ENCODE data around the gene EXOSC10.
"Not testable (repeated sequence)": the region's sequence is repeated elsewhere in the genome, so short reads cannot be mapped to it uniquely, and the experiment has no call there.

EXOSC10 gene

DNA sequence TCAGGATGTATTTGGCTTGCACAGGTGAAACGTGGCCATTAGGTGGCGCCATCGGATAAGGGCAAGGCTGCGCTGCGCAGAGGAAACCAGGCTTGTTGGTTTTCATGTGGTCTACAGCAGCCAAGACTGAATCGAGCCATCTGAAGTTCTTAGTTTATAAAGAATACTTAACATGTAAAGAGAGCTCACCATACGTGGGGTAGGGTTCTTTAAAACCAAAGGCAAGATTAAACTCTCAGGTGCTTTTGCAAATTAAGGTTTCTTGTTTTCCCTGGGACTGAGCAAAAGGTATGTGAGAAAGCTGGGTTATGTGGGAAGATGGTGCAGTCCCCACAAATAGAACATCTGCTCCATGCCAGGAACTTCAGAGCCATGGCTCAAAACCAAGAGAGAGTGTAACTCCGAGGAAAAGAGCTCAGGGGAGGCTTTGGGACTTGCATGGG, 61.9 kb downstream of the EXOSC10 start:
- 2% methylated on average over 7 of the region's 8 CpGs for WGBS (ENCODE audit: insufficient coverage)
- H3K36me3 ChIP-seq (ENCODE audit: control insufficient read depth in 4 of 4, insufficient read depth in 4 of 4, low read length in 3 of 4): no peaks in the 10 kb centered on the region
- no peak overlapping the region for H3K27ac ChIP-seq (ENCODE audit: insufficient read depth in 1 of 2, low read depth in 1 of 2, low read length in 2 of 2, poor library complexity in 1 of 2, severe bottlenecking in 2 of 2)
- ChIA-PET CTCF (interaction anchor here (0.6 to 2.7 kb wide), 36 partner anchors 8 to 687 kb away, joined by 3 to 26 read pairs (median 4); no protein-coding TSS in a partner anchor), POLR2A (interaction anchor here (0.6 to 1.5 kb wide), 2 partner anchors 17 to 99 kb away, joined by 3 read pairs; no protein-coding TSS in a partner anchor)
- H3K4me3 ChIP-seq (ENCODE audit: control insufficient read depth in 1 of 7, extremely low read depth in 1 of 7, insufficient read depth in 4 of 7, low read depth in 2 of 7, low read length in 6 of 7): no peak overlapping the region
- DNase-seq: peak; percentile 86 to 95 (median 90)
- peaks cover 0 to 2% (median 0%) of the 10 kb centered on the region in 4 experiments for H3K4me1 ChIP-seq (ENCODE audit: control extremely low read depth in 1 of 4, control insufficient read depth in 4 of 4, insufficient read depth in 4 of 4, low read length in 3 of 4)
- H3K27me3 ChIP-seq (replicated peaks in 2 of 5; ENCODE audit: control insufficient read depth in 4 of 5, insufficient read depth in 5 of 5, low read length in 4 of 5): peaks cover 0 to 3% (median 0%) of the 10 kb centered on the region in 5 experiments
- H3K9me3 ChIP-seq (ENCODE audit: control extremely low read depth in 1 of 5, control insufficient read depth in 4 of 5, insufficient read depth in 2 of 5, low read depth in 1 of 5, low read length in 4 of 5): no peaks in the 10 kb centered on the region

DNA sequence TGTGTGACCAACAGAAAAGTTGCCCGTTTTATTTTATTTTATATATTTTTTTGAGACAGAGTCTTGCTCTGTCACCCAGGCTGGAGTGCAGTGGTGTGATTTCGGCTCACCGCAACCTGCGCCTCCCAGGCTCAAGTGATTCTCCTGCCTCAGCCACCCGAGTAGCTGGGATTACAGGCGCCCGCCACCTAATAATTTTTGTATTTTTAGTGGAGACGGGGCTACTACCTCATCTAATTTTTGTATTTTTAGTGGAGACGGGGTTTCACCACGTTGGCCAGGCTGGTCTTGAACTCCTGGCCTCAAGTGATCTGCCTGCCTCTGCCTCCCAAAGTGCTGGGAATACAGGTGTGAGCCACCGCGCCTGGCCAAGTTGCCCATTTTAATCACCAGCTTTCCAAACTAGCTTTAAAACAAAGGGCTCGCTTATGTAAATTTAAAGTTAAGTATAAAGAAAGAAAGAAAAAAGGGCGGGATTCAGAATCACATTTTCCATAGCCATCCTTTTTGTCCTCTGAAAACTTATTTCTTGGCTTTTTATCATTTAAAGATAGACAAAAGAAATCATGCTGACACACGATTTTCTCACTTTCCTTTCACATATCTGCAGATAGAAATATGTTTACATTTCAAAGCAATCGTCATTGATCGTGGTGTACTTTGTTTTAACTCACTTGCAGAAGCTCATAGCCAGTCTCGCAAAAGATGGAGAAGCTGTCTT, 62.5 kb downstream of the EXOSC10 start:
- not testable (repeated sequence) for H3K27ac ChIP-seq (ENCODE audit: insufficient read depth in 1 of 2, low read depth in 1 of 2, low read length in 2 of 2, poor library complexity in 1 of 2, severe bottlenecking in 2 of 2); DNase-seq; H3K4me1 ChIP-seq (ENCODE audit: control extremely low read depth in 1 of 4, control insufficient read depth in 4 of 4, insufficient read depth in 4 of 4, low read length in 3 of 4); H3K36me3 ChIP-seq (ENCODE audit: control insufficient read depth in 4 of 4, insufficient read depth in 4 of 4, low read length in 3 of 4); H3K4me3 ChIP-seq (ENCODE audit: control insufficient read depth in 1 of 7, extremely low read depth in 1 of 7, insufficient read depth in 4 of 7, low read depth in 2 of 7, low read length in 6 of 7); H3K9me3 ChIP-seq (ENCODE audit: control extremely low read depth in 1 of 5, control insufficient read depth in 4 of 5, insufficient read depth in 2 of 5, low read depth in 1 of 5, low read length in 4 of 5); H3K27me3 ChIP-seq (replicated peaks in 2 of 5; ENCODE audit: control insufficient read depth in 4 of 5, insufficient read depth in 5 of 5, low read length in 4 of 5)
- POLR2A ChIA-PET: interaction anchor here (0.6 to 1.5 kb wide), 2 partner anchors 16 to 100 kb away, joined by 3 read pairs; no protein-coding TSS in a partner anchor
- CTCF ChIA-PET: interaction anchor here (0.6 to 2.7 kb wide), 30 partner anchors 9 to 612 kb away, joined by 3 to 26 read pairs (median 4); no protein-coding TSS in a partner anchor
- WGBS (ENCODE audit: insufficient coverage): 72% methylated on average over 12 of the region's 18 CpGs

DNA sequence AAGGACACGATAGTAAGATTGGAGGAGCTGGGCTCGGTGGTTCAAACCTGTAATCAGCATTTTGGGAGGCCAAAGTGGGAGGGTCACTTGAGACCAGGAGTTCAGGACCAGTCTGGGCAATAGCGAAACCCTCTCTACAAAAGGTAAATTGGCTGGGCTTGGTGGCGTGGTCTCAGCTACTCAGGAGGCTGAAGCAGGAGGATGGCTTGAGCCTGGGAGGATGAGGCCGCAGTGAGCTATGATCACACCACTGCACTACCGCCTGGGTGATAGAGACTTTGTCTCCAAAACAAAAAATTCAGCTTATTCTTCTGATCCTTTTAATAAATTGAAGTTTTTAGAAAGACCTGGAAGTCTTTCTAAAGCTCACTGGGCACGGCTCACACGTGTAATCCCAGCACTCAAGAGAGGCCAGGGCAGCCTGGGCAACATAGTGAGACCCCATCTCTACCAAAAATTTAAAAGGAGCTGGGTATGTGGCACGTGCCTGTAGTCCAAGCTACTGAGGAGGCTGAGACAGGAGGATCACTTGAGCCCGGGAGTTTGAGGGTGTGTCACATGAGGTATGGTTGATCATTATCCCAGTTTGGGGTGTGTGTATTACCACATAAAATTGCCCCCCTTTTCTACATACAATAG, 67.9 kb downstream of the EXOSC10 start:
- no peaks in the 10 kb centered on the region for H3K9me3 ChIP-seq (ENCODE audit: control extremely low read depth in 1 of 5, control insufficient read depth in 4 of 5, insufficient read depth in 2 of 5, low read depth in 1 of 5, low read length in 4 of 5)
- 100% methylated on average over 4 of the region's 10 CpGs for WGBS (ENCODE audit: insufficient coverage)
- CTCF ChIA-PET: interaction anchor here (0.9 to 1.8 kb wide), 3 partner anchors 11 to 25 kb away, joined by 3 to 4 read pairs (median 4); no protein-coding TSS in a partner anchor
- H3K36me3 ChIP-seq (ENCODE audit: control insufficient read depth in 4 of 4, insufficient read depth in 4 of 4, low read length in 3 of 4): peaks cover 3 to 19% (median 8%) of the 10 kb centered on the region in 4 experiments
- POLR2A ChIA-PET: no interaction called here
- no peak for DNase-seq
- no peak overlapping the region for H3K4me3 ChIP-seq (ENCODE audit: control insufficient read depth in 1 of 7, extremely low read depth in 1 of 7, insufficient read depth in 4 of 7, low read depth in 2 of 7, low read length in 6 of 7)
- H3K27me3 ChIP-seq (replicated peaks in 2 of 5; ENCODE audit: control insufficient read depth in 4 of 5, insufficient read depth in 5 of 5, low read length in 4 of 5): no peaks in the 10 kb centered on the region
- no peaks in the 10 kb centered on the region for H3K4me1 ChIP-seq (ENCODE audit: control extremely low read depth in 1 of 4, control insufficient read depth in 4 of 4, insufficient read depth in 4 of 4, low read length in 3 of 4)
- H3K27ac ChIP-seq (ENCODE audit: insufficient read depth in 1 of 2, low read depth in 1 of 2, low read length in 2 of 2, poor library complexity in 1 of 2, severe bottlenecking in 2 of 2): no peak overlapping the region

DNA sequence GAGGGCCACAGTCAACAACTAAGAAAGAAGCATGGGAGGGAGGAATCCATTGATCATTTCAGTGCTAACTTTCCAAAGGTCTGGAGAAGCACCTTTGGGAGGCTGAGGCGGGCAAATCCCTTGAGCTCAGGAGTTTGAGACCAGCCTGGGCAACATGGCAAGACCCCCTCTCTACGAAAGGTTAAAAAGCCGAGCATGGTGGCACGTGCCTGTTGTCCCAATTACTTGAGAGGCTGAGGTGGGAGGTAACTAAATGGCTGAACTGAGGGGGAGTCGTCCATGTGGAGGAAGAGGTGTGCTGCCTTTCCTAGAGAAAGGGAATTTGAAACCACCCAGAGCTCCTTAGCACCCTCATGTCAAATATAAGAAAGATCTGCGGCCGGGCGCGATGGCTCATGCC, 68.8 kb downstream of the EXOSC10 start:
- ChIA-PET CTCF (interaction anchor here (1.1 to 1.8 kb wide), 2 partner anchors 10 to 23 kb away, joined by 3 to 4 read pairs; no protein-coding TSS in a partner anchor), POLR2A (no interaction called here)

DNA sequence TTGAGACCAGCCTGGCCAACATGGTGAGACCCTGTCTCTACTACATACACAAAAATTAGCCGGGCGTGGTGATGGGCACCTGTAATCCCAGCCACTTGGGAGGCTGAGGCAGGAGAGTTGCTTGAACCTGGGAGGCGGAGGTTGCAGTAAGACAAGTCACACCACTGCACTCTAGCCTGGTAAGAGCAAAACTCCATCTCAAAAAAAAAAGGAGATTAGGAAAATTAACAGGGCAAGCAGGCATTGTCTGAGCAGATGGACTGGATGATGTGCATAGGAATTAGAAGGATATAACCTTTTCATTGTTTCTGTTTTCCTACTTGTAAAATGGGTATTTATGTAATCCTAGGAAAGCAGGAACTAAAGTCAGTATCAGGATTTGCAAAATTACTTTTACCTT, 71.7 kb downstream of the EXOSC10 start:
- DNase-seq: no peak
- H3K4me3 ChIP-seq (ENCODE audit: control insufficient read depth in 1 of 7, extremely low read depth in 1 of 7, insufficient read depth in 4 of 7, low read depth in 2 of 7, low read length in 6 of 7): no peak overlapping the region
- WGBS (ENCODE audit: insufficient coverage): 100% methylated on average over 1 of the region's 3 CpGs
- POLR2A ChIA-PET: interaction anchor here (0.7 to 0.9 kb wide), 2 partner anchors 59 to 157 kb away, joined by 5 to 7 read pairs; no protein-coding TSS in a partner anchor
- no peaks in the 10 kb centered on the region for H3K27me3 ChIP-seq (replicated peaks in 2 of 5; ENCODE audit: control insufficient read depth in 4 of 5, insufficient read depth in 5 of 5, low read length in 4 of 5)
- CTCF ChIA-PET: no interaction called here
- H3K4me1 ChIP-seq (ENCODE audit: control extremely low read depth in 1 of 4, control insufficient read depth in 4 of 4, insufficient read depth in 4 of 4, low read length in 3 of 4): no peaks in the 10 kb centered on the region
- no peak overlapping the region for H3K27ac ChIP-seq (ENCODE audit: insufficient read depth in 1 of 2, low read depth in 1 of 2, low read length in 2 of 2, poor library complexity in 1 of 2, severe bottlenecking in 2 of 2)
- peaks cover 16 to 54% (median 34%) of the 10 kb centered on the region in 4 experiments for H3K36me3 ChIP-seq (ENCODE audit: control insufficient read depth in 4 of 4, insufficient read depth in 4 of 4, low read length in 3 of 4)
- no peaks in the 10 kb centered on the region for H3K9me3 ChIP-seq (ENCODE audit: control extremely low read depth in 1 of 5, control insufficient read depth in 4 of 5, insufficient read depth in 2 of 5, low read depth in 1 of 5, low read length in 4 of 5)

More for the DNA sequence above, 68.8 kb downstream of the EXOSC10 start:
- WGBS (ENCODE audit: insufficient coverage): 92% methylated on average over 6 of the region's 9 CpGs
- Histone ChIP-seq H3K9me3 (ENCODE audit: control extremely low read depth in 1 of 5, control insufficient read depth in 4 of 5, insufficient read depth in 2 of 5, low read depth in 1 of 5, low read length in 4 of 5) (no peaks in the 10 kb centered on the region), H3K27me3 (replicated peaks in 2 of 5; ENCODE audit: control insufficient read depth in 4 of 5, insufficient read depth in 5 of 5, low read length in 4 of 5) (no peaks in the 10 kb centered on the region), H3K27ac (ENCODE audit: insufficient read depth in 1 of 2, low read depth in 1 of 2, low read length in 2 of 2, poor library complexity in 1 of 2, severe bottlenecking in 2 of 2) (no peak overlapping the region), H3K4me1 (ENCODE audit: control extremely low read depth in 1 of 4, control insufficient read depth in 4 of 4, insufficient read depth in 4 of 4, low read length in 3 of 4) (no peaks in the 10 kb centered on the region), H3K36me3 (ENCODE audit: control insufficient read depth in 4 of 4, insufficient read depth in 4 of 4, low read length in 3 of 4) (peaks cover 6 to 28% (median 13%) of the 10 kb centered on the region in 4 experiments), H3K4me3 (ENCODE audit: control insufficient read depth in 1 of 7, extremely low read depth in 1 of 7, insufficient read depth in 4 of 7, low read depth in 2 of 7, low read length in 6 of 7) (no peak overlapping the region)
- DNase-seq: no peak

DNA sequence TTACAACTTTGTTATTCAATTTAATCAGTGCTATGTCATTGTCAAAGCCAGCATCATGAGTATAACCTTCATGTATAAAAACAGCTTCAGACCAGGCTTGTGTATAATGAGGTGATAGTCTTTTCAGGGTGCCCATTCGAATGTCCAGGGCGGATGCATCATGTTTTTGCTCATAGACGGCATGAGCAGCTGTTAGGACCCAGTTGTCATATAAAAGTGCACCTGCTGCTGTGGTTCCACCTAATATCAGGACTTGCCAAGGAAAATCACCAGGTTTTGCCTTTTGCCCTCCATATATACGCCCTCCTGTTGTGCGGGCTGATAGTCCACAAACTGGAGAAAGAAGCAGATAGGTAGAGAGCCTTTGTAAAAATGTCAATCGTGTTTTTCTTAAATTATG, 72.4 kb downstream of the EXOSC10 start:
- DNase-seq: no peak
- H3K9me3 ChIP-seq (ENCODE audit: control extremely low read depth in 1 of 5, control insufficient read depth in 4 of 5, insufficient read depth in 2 of 5, low read depth in 1 of 5, low read length in 4 of 5): no peaks in the 10 kb centered on the region
- peaks cover 16 to 54% (median 37%) of the 10 kb centered on the region in 4 experiments for H3K36me3 ChIP-seq (ENCODE audit: control insufficient read depth in 4 of 4, insufficient read depth in 4 of 4, low read length in 3 of 4)
- CTCF ChIA-PET: no interaction called here
- H3K4me1 ChIP-seq (ENCODE audit: control extremely low read depth in 1 of 4, control insufficient read depth in 4 of 4, insufficient read depth in 4 of 4, low read length in 3 of 4): no peaks in the 10 kb centered on the region
- H3K4me3 ChIP-seq (ENCODE audit: control insufficient read depth in 1 of 7, extremely low read depth in 1 of 7, insufficient read depth in 4 of 7, low read depth in 2 of 7, low read length in 6 of 7): no peak overlapping the region
- H3K27ac ChIP-seq (ENCODE audit: insufficient read depth in 1 of 2, low read depth in 1 of 2, low read length in 2 of 2, poor library complexity in 1 of 2, severe bottlenecking in 2 of 2): no peak overlapping the region
- H3K27me3 ChIP-seq (replicated peaks in 2 of 5; ENCODE audit: control insufficient read depth in 4 of 5, insufficient read depth in 5 of 5, low read length in 4 of 5): no peaks in the 10 kb centered on the region
- 74% methylated on average over 3 of the region's 6 CpGs for WGBS (ENCODE audit: insufficient coverage)
- POLR2A ChIA-PET: no interaction called here

DNA sequence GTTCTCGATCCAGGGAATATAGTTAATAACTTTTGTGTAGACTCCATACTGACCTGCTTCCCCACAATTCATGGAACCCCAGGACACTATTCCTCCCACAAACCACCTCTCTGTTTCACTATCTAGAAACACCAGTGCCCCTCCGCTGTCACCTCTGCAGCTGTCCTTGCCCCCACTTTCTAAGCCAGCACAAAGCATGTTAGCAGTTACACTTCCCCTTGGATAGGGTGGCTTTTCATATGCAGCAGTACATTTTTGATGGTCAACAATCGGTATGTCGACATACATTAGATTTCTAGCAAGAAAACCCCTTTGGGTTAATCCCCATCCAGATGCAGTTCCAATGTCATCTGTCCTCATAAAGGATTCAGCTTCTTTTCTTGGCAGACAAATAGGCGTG, 72.8 kb downstream of the EXOSC10 start:
- POLR2A ChIA-PET: no interaction called here
- CTCF ChIA-PET: no interaction called here
- DNase-seq: no peak
- peaks cover 16 to 59% (median 39%) of the 10 kb centered on the region in 4 experiments for H3K36me3 ChIP-seq (ENCODE audit: control insufficient read depth in 4 of 4, insufficient read depth in 4 of 4, low read length in 3 of 4)
- no peaks in the 10 kb centered on the region for H3K4me1 ChIP-seq (ENCODE audit: control extremely low read depth in 1 of 4, control insufficient read depth in 4 of 4, insufficient read depth in 4 of 4, low read length in 3 of 4)
- WGBS (ENCODE audit: insufficient coverage): 100% methylated on average over 3 of the region's 5 CpGs
- H3K27me3 ChIP-seq (replicated peaks in 2 of 5; ENCODE audit: control insufficient read depth in 4 of 5, insufficient read depth in 5 of 5, low read length in 4 of 5): no peaks in the 10 kb centered on the region
- no peak overlapping the region for H3K4me3 ChIP-seq (ENCODE audit: control insufficient read depth in 1 of 7, extremely low read depth in 1 of 7, insufficient read depth in 4 of 7, low read depth in 2 of 7, low read length in 6 of 7)
- H3K9me3 ChIP-seq (ENCODE audit: control extremely low read depth in 1 of 5, control insufficient read depth in 4 of 5, insufficient read depth in 2 of 5, low read depth in 1 of 5, low read length in 4 of 5): no peaks in the 10 kb centered on the region
- H3K27ac ChIP-seq (ENCODE audit: insufficient read depth in 1 of 2, low read depth in 1 of 2, low read length in 2 of 2, poor library complexity in 1 of 2, severe bottlenecking in 2 of 2): no peak overlapping the region
